Measurements from ENCODE around the gene SRCAP. TPM values are rescaled to one million over a fixed set of nuclear protein-coding genes. Genes with fewer than 3 reads are reported as not detected.

SRCAP gene
- total RNA-seq, 1 donor from 2014 or later: 18.1 TPM

- peaks cover 11% of the 10 kb centered on the region for H3K36me3 ChIP-seq (ENCODE audit: control insufficient read depth, insufficient read depth, low read length)
- TF ChIP-seq, protein P1, sequence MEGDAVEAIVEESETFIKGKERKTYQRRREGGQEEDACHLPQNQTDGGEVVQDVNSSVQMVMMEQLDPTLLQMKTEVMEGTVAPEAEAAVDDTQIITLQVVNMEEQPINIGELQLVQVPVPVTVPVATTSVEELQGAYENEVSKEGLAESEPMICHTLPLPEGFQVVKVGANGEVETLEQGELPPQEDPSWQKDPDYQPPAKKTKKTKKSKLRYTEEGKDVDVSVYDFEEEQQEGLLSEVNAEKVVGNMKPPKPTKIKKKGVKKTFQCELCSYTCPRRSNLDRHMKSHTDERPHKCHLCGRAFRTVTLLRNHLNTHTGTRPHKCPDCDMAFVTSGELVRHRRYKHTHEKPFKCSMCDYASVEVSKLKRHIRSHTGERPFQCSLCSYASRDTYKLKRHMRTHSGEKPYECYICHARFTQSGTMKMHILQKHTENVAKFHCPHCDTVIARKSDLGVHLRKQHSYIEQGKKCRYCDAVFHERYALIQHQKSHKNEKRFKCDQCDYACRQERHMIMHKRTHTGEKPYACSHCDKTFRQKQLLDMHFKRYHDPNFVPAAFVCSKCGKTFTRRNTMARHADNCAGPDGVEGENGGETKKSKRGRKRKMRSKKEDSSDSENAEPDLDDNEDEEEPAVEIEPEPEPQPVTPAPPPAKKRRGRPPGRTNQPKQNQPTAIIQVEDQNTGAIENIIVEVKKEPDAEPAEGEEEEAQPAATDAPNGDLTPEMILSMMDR (IDR thresholded peaks at IDR 0.05; ENCODE audit: insufficient read depth, low read length, poor library complexity, severe bottlenecking): no peak
- H3K27me3 ChIP-seq (ENCODE audit: control insufficient read depth, insufficient read depth, low read length): no peaks in the 10 kb centered on the region
- DNase-seq (ENCODE audit: low read depth): no peak
- H3K4me3 ChIP-seq (ENCODE audit: low read depth, low read length): no peak overlapping the region
These were observed 67.4 kb downstream of the SRCAP start for GRCh38 chr16:30766206-30766932.

DNA sequence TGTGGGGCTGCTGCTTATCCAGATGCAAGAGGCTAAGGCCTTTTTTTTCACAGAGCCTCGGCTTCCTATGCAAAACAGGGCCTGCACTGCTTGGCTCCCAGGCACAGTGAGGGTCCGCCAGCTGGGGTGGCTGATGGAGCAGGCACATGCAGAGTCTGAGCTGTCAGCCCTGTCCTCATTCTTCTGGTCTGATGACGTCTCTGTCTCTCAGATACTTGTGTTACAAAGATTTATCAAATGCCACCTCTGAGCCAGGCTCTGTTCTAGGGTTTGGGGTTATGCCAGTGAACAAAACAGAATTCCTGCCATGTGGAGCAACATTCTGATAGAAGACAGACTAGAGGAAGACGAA is 67.9 kb downstream of the SRCAP start:
- TF ChIP-seq, protein P1 (IDR thresholded peaks at IDR 0.05; ENCODE audit: insufficient read depth, low read length, poor library complexity, severe bottlenecking): no peak
- Histone ChIP-seq H3K27me3 (ENCODE audit: control insufficient read depth, insufficient read depth, low read length) (no peaks in the 10 kb centered on the region), H3K4me3 (ENCODE audit: low read depth, low read length) (no peak overlapping the region), H3K36me3 (ENCODE audit: control insufficient read depth, insufficient read depth, low read length) (peaks cover 11% of the 10 kb centered on the region)
- DNase-seq (ENCODE audit: low read depth): no peak

GRCh38 chr16:30767767-30768465 is 68.9 kb downstream of the SRCAP start:
- no peak for DNase-seq (ENCODE audit: low read depth)
- no peaks in the 10 kb centered on the region for H3K27me3 ChIP-seq (ENCODE audit: control insufficient read depth, insufficient read depth, low read length)
- peaks cover 11% of the 10 kb centered on the region for H3K36me3 ChIP-seq (ENCODE audit: control insufficient read depth, insufficient read depth, low read length)
- TF ChIP-seq, protein P1 (IDR thresholded peaks at IDR 0.05; ENCODE audit: insufficient read depth, low read length, poor library complexity, severe bottlenecking): no peak
- H3K4me3 ChIP-seq (ENCODE audit: low read depth, low read length): no peak overlapping the region

DNA sequence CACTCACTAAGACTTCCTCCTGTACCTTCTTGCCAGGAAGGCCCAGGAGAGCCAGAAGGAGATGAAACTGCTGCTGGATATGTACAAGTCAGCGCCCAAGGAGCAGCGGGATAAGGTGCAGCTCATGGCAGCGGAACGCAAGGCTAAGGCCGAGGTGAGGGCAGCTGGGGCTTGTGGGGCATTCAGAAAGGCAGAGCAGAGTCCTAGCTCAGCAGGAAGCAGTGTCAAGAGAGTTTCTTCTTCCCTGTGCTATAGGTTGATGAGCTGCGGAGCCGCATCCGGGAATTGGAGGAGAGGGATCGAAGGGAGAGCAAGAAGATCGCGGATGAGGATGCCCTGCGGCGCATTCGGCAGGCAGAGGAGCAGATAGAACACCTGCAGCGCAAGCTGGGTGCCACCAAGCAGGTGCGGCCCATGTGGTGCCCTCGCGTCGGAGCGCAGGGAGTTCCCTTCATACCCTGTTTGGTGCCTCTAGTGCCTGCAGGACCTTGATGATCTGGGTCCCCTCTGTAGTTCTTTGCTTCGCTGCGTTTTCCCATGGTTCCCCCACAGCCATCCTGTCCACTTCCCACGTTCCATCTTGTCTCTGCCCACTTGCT is 69.7 kb downstream of the SRCAP start:
- no peaks in the 10 kb centered on the region for H3K27me3 ChIP-seq (ENCODE audit: control insufficient read depth, insufficient read depth, low read length)
- H3K36me3 ChIP-seq (ENCODE audit: control insufficient read depth, insufficient read depth, low read length): peaks cover 11% of the 10 kb centered on the region
- TF ChIP-seq, protein P1 (IDR thresholded peaks at IDR 0.05; ENCODE audit: insufficient read depth, low read length, poor library complexity, severe bottlenecking): no peak
- DNase-seq (ENCODE audit: low read depth): no peak
- no peak overlapping the region for H3K4me3 ChIP-seq (ENCODE audit: low read depth, low read length)

GRCh38 chr16:30769379-30770089 is 70.6 kb downstream of the SRCAP start:
- Histone ChIP-seq H3K36me3 (ENCODE audit: control insufficient read depth, insufficient read depth, low read length) (peaks cover 11% of the 10 kb centered on the region), H3K4me3 (ENCODE audit: low read depth, low read length) (no peak overlapping the region), H3K27me3 (ENCODE audit: control insufficient read depth, insufficient read depth, low read length) (no peaks in the 10 kb centered on the region)
- TF ChIP-seq, protein P1 (IDR thresholded peaks at IDR 0.05; ENCODE audit: insufficient read depth, low read length, poor library complexity, severe bottlenecking): no peak
- no peak for DNase-seq (ENCODE audit: low read depth)
